ENCODE results near the gene GALNT17. TPM values are rescaled to one million over a fixed set of nuclear protein-coding genes. Genes with fewer than 3 reads are reported as not detected.

GALNT17 gene
- total RNA-seq, 3 donors from 2014 or later: 1.2 to 9.9 (median 3.3) TPM

DNA sequence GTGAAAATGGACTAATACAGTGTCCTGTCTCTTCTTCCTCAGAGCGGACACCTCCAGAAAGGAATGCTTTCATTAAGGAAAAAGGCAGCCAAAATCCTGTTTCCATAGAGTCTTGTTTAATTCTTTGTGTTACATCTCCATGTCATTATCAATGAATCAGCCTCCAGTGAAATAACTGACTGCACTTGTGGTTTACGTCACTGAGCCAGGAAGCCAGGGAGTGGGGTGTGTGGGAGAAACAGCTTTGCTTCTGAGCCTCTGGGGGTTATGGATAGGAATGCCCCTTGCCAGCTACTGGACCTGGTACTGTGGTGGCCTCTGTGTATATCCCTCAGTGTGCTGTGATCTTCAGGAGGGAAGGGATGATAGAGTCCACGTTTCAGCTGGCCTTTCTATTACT, 416.8 kb downstream of the GALNT17 start:
- Histone ChIP-seq H3K4me1 (no peaks in the 10 kb centered on the region), H3K27me3 (no peaks in the 10 kb centered on the region), H3K36me3 (no peaks in the 10 kb centered on the region), H3K9me3 (peaks cover 11 to 14% of the 10 kb centered on the region in 2 donors), H3K27ac (no peak overlapping the region), H3K4me3 (no peak overlapping the region)
- TF ChIP-seq POLR2AphosphoS5 (IDR thresholded peaks at IDR 0.05) (no peak), POLR2A (IDR thresholded peaks at IDR 0.05) (no peak)
- TF ChIP-seq, protein P1, sequence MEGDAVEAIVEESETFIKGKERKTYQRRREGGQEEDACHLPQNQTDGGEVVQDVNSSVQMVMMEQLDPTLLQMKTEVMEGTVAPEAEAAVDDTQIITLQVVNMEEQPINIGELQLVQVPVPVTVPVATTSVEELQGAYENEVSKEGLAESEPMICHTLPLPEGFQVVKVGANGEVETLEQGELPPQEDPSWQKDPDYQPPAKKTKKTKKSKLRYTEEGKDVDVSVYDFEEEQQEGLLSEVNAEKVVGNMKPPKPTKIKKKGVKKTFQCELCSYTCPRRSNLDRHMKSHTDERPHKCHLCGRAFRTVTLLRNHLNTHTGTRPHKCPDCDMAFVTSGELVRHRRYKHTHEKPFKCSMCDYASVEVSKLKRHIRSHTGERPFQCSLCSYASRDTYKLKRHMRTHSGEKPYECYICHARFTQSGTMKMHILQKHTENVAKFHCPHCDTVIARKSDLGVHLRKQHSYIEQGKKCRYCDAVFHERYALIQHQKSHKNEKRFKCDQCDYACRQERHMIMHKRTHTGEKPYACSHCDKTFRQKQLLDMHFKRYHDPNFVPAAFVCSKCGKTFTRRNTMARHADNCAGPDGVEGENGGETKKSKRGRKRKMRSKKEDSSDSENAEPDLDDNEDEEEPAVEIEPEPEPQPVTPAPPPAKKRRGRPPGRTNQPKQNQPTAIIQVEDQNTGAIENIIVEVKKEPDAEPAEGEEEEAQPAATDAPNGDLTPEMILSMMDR (IDR thresholded peaks at IDR 0.05): no peak
- intact Hi-C loops (cut with DNase I; ENCODE audit: low total_unique reads): no loop called here
- DNase-seq (ENCODE audit: low spot score in 2 of 2): no peak

- Histone ChIP-seq H3K9me3 (peaks cover 11 to 14% of the 10 kb centered on the region in 2 donors), H3K27ac (no peak overlapping the region), H3K36me3 (no peaks in the 10 kb centered on the region), H3K4me1 (no peaks in the 10 kb centered on the region), H3K27me3 (no peaks in the 10 kb centered on the region), H3K4me3 (no peak overlapping the region)
- no peak for DNase-seq (ENCODE audit: low spot score in 2 of 2)
- TF ChIP-seq POLR2A (IDR thresholded peaks at IDR 0.05) (no peak), POLR2AphosphoS5 (IDR thresholded peaks at IDR 0.05) (no peak)
- TF ChIP-seq, protein P1 (IDR thresholded peaks at IDR 0.05): no peak
- intact Hi-C loops (cut with DNase I; ENCODE audit: low total_unique reads): no loop called here
Measured at GRCh38 chr7:71553306-71553705, 421.4 kb downstream of the GALNT17 start.

DNA sequence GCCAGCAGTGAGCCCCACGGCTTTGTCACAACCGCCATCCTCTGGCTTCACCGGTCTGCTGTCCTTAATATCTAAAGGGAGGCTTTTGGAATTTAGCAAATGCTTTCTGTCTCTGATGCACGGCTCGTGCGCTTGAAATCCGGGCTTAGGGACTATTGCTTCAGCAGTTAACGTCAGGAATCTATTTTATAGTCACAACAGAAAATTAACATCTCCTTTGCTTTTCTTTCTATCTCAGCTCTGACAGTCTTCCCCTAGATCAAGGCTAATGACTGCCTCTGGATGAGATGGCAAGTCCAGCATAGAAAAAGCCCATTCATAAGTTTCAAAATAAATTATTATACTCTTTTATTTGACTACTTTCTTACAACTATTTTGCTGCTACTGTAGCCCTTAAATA, 423.8 kb downstream of the GALNT17 start:
- peaks cover 11% of the 10 kb centered on the region in 2 donors for H3K9me3 ChIP-seq
- TF ChIP-seq, protein P1 (IDR thresholded peaks at IDR 0.05): no peak
- no peak for TF ChIP-seq POLR2A (IDR thresholded peaks at IDR 0.05)
- TF ChIP-seq POLR2AphosphoS5 (IDR thresholded peaks at IDR 0.05): no peak
- intact Hi-C loops (cut with DNase I; ENCODE audit: low total_unique reads): no loop called here

GRCh38 chr7:71558806-71559613, 427.1 kb downstream of the GALNT17 start:
- Histone ChIP-seq H3K27ac (no peak overlapping the region), H3K36me3 (no peaks in the 10 kb centered on the region), H3K27me3 (no peaks in the 10 kb centered on the region), H3K4me1 (no peaks in the 10 kb centered on the region), H3K4me3 (no peak overlapping the region), H3K9me3 (no peaks in the 10 kb centered on the region)
- intact Hi-C loops (cut with DNase I; ENCODE audit: low total_unique reads): no loop called here
- DNase-seq (ENCODE audit: low spot score in 2 of 2): no peak
- TF ChIP-seq POLR2A (IDR thresholded peaks at IDR 0.05) (no peak), POLR2AphosphoS5 (IDR thresholded peaks at IDR 0.05) (no peak)
- TF ChIP-seq, protein P1 (IDR thresholded peaks at IDR 0.05): no peak

More for the DNA sequence above, 423.8 kb downstream of the GALNT17 start:
- H3K27ac ChIP-seq: no peak overlapping the region
- no peaks in the 10 kb centered on the region for H3K36me3 ChIP-seq
- no peaks in the 10 kb centered on the region for H3K27me3 ChIP-seq
- no peaks in the 10 kb centered on the region for H3K4me1 ChIP-seq
- H3K4me3 ChIP-seq: no peak overlapping the region
- no peak for DNase-seq (ENCODE audit: low spot score in 2 of 2)

- H3K36me3 ChIP-seq: no peaks in the 10 kb centered on the region
Measured at GRCh38 chr7:71560354-71560995, 428.5 kb downstream of the GALNT17 start.

More at GRCh38 chr7:71560354-71560995, 428.5 kb downstream of the GALNT17 start:
- Histone ChIP-seq H3K27me3 (no peaks in the 10 kb centered on the region), H3K4me1 (no peaks in the 10 kb centered on the region), H3K9me3 (no peaks in the 10 kb centered on the region), H3K27ac (no peak overlapping the region), H3K4me3 (no peak overlapping the region)
- no peak for TF ChIP-seq POLR2A (IDR thresholded peaks at IDR 0.05)
- TF ChIP-seq, protein P1 (IDR thresholded peaks at IDR 0.05): no peak
- TF ChIP-seq POLR2AphosphoS5 (IDR thresholded peaks at IDR 0.05): no peak
- intact Hi-C loops (cut with DNase I; ENCODE audit: low total_unique reads): no loop called here
- no peak for DNase-seq (ENCODE audit: low spot score in 2 of 2)

Measured in breast epithelium (tissue), 4 donors.